ENCODE results near the gene PEX26.
"Not testable (repeated sequence)": the region's sequence is repeated elsewhere in the genome, so short reads cannot be mapped to it uniquely, and the experiment has no call there.

PEX26 gene

DNA sequence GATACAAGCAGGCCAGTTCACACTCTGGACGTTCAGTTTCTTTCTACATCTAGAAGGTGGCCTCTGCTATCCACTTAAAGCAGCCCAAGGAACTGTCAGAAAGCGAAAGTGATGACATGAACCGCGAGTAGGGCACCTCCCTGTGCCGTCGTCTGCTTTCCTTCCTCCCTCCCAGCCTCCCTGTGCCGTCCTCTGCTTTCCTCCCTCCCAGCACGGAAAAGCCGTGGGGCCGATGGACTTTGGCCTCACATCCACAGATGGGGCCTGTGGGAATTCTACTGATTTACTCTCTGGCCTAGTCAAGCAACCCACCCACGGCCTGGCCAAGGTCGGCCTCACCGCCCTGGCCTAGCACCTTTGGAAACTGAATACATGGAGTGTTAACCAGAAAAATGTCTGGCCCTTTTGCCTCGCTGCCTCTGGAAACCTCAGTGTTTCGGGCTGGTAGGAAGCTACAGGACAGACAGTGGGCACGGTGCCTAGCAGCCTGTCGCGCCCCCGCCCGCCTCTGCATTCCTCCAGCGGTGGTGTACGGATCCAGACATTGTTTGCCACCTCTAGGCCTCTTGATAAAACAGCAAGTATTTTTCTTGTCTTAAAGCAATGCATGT is 14.2 kb downstream of the PEX26 start:
- in situ Hi-C loops (cut with MboI; ENCODE audit: low sequenced_read_pairs): no loop called here

DNA sequence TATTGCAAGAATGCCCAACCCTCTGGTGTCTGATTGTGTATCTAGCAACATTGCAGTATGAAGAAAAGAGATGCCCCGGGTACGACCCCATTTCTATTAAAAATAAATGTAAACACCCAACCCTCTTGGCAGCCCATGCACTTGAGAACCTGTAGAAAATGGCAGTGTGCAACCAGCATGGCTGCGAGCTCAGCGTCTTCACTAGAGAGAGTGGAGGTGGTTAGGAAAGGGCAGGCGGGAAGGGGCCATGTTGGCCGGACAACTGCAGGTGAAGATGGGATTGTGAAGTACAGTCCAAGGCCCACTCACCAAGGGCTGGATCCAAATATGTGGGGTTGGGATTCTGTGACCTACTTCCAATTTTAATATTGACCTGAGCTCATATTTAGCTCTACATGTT is 15.9 kb downstream of the PEX26 start:
- in situ Hi-C loops (cut with MboI; ENCODE audit: low sequenced_read_pairs): no loop called here

DNA sequence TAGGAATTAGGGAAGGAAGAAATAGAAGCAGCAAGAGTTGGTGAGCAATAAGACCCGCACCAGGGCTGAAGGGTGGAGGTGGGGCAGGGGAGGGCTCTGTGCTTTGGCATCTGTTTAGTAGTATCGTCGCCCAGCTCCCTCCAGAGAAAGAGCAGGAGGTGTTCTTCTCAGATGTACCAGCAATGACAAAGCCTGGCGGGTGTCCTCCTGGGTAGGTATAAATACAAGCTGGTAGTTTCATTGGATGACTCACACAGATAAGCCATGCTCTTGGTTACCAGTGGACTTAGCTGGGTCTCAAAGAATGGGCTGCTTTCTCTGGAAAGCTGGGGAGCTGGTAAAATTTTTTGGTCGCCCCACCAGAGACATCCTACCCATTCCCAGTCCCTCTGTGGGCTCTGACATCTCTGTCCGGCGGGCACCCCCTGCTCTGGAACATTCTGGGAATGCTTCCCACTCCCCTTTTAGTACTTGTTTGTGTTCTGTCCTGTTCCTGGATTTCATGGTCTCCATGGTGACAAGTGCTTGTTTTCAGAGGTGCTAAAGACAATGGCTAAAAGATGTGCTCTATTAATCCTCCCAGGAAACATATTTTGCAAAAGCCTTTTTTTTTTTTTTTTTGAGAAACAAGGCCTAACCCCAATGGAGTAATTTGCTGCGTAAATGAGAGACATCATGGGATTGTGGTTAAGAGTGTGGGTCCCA is 17.5 kb downstream of the PEX26 start:
- in situ Hi-C loops (cut with MboI; ENCODE audit: low sequenced_read_pairs): no loop called here

DNA sequence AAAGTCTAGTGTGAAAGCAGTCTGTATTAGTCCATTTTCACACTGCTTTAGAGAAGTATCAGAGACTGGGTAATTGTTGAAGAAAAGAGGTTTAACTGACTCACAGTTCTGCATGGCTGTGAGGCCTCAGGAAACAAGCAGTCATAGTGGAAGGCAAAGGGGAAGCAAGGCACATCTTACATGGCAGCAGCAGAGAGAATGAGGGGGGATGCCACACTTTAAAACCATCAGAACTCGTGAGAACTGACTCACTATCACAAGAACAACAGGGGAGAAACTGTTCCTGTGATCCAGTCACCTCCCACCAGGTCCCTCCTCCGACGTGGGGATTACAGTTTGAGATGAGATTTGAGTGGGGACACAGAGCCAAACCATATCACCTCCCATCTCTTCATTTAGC is 19.0 kb downstream of the PEX26 start:
- in situ Hi-C loops (cut with MboI; ENCODE audit: low sequenced_read_pairs): no loop called here

DNA sequence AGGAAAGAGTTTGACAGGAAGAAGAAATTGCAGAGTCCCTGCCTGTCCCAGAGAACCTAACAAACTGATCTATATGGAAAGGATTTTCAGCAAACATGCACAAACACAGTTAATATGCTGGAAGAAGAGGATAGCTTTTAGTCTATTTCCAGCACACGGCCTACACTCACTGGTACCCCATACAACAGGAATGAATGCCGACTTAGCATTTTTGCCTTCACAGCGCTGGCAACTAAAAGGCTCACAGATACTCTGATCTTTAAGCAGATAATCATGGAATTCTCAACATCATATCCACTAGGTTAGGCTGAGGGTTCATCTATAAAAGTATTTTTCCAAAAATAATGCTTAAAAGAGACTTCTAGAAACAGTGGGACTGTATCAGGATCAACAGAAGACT is 23.0 kb downstream of the PEX26 start:
- in situ Hi-C loops (cut with MboI; ENCODE audit: low sequenced_read_pairs): no loop called here

DNA sequence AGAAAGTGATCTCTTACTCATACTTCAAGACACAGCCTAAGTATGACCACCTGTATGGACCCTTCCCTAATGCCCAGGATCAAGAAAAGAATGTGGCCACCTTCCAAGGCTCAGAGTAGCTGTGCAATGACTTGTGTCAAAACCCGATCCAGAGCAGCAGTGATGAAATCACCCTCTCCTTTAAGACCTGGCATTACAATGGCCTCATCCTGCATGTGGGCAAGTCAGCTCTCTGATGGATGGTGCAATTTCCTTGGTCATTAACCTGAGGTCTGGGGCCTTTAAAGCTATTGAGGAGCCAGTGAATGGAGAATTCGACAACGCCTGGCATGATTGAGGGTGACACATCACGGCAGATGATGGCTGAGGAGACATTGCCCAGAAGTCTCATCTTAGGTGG is 23.7 kb downstream of the PEX26 start:
- in situ Hi-C loops (cut with MboI; ENCODE audit: low sequenced_read_pairs): no loop called here

DNA sequence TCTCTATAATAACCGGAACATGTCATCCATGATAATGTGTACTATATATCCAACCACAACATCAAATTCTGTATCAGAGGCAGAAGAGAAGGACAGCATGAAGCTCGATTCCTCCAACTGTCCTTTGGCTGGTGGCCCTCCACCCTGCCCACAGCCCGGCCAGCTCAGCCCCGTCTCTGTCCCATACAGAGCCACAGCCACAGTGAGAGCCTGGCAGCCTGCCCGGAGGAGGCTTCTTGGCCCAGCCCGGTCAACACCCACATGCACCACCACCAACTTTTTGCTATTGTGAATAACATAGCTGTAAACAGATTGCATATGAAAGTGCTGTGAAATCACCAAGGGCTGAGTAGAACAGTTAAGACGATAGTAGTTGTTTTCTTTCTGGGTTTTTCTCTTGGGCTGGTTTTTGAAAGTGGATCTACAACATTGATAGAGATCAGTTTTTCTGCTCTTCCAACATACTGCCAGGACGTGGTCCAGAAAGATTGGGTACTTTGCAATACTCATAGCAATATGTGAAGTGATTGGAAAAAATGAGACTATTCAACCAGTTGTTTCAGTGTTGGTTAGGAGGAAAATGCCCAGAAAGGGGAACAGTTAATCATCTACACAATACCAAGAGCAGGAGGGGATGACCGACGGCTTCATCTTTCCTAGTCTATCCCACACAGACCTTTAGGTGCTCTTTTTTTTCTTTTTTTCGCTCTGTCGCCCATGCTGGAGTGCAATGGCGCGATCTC is 25.9 kb downstream of the PEX26 start:
- in situ Hi-C loops (cut with MboI; ENCODE audit: low sequenced_read_pairs): no loop called here

DNA sequence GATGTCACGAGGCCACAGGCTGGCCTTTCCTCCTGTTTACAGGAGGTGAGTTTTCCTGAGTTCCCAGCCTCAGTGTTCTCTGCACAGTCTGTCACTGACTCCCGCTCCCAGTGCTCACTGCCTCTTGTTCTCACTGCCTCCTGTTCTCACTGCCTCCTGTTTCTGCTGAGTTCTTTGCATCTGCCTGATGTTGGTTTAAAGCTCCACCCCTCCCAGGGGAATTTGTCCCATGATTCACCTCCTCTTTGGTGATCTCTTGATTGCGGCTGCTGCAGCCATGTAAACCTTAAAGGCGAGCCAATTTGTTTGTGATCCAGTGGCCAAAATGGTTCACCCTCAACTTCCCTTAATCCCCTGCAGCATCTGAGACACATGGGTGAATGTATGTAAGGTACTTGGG is 26.8 kb downstream of the PEX26 start:
- in situ Hi-C loops (cut with MboI; ENCODE audit: low sequenced_read_pairs): no loop called here

DNA sequence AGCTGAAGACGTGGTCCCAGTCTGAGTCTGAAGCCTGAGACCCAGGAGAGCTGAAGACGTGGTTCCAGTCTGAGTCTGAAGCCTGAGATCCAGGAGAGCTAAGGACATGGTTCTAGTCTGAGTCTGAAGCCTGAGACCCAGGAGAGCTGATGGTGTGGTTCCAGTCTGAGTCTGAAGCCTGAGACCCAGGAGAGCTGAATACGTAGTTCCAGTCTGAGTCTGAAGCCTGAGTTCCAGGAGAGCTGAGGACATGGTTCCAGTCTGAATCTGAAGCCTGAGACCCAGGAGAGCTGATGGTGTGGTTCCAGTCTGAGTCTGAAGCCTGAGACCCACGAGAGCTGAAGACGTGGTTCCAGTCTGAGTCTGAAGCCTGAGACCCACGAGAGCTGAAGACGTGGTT is 28.2 kb downstream of the PEX26 start:
- in situ Hi-C loops (cut with MboI; ENCODE audit: low sequenced_read_pairs): not testable (repeated sequence)

DNA sequence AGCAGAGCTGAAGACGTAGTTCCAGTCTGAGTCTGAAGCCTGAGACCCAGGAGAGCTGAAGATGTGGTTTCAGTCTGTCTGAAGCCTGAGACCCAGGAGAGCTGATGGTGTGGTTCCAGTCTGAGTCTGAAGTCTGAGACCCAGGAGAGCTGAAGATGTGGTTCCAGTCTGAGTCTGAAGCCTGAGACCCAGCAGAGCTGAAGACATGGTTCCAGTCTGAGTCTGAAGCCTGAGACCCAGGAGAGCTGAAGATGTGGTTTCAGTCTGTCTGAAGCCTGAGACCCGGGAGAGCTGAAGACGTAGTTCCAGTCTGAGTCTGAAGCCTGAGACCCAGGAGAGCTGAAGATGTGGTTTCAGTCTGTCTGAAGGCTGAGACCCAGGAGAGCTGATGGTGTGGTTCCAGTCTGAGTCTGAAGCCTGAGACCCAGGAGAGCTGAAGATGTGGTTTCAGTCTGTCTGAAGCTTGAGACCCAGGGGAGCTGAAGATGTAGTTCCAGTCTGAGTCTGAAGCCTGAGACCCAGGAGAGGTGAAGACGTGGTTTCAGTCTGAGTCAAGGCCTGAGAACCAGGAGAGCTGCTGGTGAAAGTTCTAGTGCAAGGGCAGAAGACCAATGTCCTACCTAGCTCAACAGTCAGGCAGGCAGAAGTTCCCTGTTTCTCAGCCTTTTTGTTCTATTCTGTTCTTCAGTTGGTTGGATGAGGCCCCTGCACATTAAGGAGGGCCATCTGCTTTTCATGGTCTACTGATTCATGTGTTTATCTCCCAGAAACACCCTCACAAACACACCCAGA is 29.0 kb downstream of the PEX26 start:
- in situ Hi-C loops (cut with MboI; ENCODE audit: low sequenced_read_pairs): not testable (repeated sequence)

DNA sequence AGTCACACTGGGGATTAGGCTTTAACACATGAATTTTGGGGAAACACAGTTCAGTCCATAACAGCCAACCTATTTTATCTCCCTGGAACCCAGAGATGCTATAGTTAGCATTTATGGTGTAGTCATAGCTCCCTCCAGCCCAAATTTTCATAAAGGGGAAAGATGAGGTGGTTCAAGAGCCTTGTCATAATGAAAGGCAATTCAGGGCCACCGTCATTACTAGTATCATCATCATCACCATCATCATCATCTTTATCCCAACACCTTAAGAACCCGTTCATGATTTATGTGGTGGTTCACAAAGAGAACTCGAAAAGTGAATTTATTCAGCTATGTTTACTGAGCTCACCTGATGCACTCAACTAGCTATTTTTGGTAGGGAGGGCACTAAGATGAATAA is 30.4 kb downstream of the PEX26 start:
- in situ Hi-C loops (cut with MboI; ENCODE audit: low sequenced_read_pairs): no loop called here

DNA sequence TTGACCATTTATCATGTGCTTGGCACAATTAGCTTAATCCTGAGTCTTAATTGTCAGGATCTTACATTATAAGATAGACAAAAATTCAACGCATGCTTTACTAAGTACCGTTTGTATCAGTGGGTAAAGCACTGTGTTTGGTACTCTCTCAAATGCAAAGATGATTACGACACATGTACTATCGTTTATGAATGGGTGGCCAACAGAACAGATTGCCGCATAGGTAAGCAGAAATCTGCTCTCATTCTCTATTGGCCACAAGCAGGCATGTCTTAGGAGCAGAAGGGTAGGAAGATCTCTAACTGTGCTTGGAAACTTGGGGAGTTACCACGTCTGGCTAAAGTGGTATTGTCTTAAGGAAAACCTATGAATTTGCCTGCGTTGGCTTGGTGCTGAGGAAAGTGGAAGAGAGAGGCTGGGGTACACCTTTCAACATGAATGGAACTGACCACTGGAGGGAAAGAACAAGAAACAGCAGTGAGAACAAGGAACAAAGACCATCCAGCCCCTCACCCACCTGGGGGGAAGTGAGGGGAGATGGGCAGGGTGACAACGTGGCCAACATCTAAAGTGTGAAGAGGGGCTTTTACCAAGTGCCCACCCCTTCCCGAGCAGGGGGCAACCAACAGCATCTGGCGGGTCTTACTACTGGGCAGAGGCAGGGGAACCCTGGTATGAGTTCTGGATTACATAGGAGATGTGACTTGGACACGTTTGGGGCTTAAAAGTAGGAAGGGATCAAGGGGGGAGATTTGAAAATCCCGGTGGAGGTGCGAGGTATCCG is 31.8 kb downstream of the PEX26 start:
- in situ Hi-C loops (cut with MboI; ENCODE audit: low sequenced_read_pairs): no loop called here

DNA sequence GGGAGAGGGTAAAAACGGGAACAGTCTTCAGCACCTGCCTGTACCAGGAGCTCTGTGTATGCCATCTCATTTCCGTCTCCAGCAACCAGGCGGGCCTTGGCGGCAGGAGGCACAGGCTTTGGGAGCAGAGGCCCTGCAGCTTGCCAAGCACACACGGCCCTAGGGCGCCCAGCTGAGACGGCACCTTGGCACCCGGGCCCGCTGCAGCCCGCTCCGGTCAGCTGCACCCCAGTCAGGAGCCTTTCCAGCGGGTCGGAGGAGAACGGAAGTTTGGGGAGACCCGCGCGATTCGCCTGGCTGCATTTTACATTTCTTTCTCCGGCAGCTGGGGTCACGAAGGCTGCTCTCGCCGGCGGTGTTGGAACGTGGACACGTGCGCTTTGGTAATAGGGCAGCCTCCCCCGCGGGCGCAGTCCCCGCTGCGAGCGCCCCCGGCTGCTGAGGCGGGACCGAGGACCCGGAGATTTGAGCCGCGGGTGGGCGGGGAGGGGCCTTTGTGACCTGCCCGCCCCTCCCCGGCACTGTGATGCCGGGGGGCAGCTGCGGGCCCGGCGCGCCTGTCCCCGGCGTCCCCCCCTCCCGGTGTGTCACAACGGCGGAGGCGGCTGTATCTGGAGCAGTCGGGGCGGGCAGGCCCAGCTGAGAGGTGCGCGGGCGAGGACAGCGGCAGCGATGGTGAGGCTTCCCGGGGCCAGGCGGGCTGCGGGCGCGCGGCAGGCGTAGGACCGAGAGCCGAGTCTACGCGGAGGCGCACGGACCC is 32.6 kb downstream of the PEX26 start, which contains the start of gene TUBA8:
Gene TUBA8 (plus strand): TSS at position 616 of the 760 bp plus-strand sequence. CDS start 57 bp downstream, at position 673.
- in situ Hi-C loops (cut with MboI; ENCODE audit: low sequenced_read_pairs): no loop called here

DNA sequence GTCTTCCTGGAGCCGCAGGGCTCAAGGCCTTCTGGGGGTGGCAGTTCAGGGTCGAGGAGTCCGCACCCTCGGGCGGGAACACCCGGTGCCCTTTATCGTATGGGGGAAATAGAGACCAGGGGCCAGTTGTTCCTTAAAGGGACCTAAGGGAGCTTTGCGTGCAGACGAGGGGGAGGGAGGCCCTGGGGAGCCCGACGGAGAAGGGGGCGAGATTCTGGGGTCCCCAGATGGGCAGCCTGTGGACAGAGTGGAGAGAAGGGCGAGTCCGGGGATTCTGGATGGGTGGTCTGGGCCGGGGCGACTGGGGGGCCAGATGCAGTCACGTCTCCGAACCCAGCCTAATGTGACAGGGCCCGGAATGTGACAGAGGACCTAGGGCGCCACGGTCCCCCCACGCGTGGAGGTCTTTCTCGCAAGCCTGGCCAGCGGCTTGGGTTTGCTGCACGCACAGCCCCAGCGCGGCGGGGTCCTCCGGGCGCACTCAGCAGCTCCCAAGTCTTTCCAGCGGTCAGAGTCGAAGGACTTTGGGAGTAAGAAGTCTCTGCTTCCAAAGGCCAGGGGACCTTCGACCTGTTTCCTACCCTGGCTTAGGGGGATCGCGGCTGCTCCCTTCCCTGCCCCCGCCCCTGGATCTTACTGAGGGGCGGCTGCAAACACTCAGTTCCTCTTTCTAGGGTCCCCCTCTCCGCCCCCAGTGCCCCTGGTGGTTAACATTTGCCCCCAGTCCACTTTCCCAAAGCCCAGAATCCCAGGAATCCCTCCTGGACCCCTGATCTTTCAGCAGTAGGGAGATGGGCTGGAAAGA is 33.4 kb downstream of the PEX26 start:
- in situ Hi-C loops (cut with MboI; ENCODE audit: low sequenced_read_pairs): no loop called here

DNA sequence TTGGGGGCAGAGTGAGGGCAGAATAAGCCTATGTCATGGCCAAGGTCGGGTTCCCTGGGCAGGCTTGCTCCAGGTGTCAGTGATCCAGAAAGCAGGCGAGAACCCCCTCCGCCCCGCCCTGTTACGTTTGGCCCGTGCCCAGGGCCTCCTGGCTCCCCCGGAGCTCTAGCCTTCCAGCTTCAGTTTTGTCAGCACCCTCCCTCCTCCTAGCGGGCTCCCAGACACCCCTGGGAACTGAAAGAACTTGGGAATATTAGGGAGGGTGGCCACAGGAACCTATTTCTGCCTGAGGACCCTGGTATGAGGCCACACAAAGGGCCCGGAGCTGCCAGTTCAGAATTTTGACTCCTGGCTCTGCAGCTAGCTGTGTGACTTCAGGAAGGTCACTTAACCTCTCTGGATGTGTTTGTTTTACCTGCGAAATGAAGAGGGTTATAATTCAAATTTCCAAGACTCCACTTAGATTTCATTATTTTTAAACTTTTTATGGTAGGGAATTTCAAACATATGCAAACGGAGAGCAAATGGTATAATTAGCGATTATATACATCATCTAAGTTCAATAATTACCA is 34.1 kb downstream of the PEX26 start:
- in situ Hi-C loops (cut with MboI; ENCODE audit: low sequenced_read_pairs): no loop called here

DNA sequence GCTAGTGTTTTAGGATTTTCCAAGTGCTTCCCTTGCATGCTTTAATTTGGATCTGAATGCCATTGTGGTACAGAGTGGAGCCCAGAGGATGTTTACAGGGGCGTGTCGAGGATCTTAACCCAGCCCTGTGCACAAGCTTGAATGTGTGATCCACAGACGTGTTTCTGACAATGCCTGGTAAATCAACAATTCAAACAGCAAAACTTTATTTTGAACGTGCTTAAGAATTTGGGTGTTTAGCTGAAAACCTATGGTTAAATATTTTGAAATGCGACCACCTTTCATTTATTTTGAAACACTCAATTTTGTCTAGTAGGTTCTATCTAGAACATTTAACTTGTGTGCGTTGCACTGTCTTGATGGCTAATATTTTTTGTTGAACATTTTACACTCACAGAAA is 34.6 kb downstream of the PEX26 start:
- in situ Hi-C loops (cut with MboI; ENCODE audit: low sequenced_read_pairs): no loop called here

DNA sequence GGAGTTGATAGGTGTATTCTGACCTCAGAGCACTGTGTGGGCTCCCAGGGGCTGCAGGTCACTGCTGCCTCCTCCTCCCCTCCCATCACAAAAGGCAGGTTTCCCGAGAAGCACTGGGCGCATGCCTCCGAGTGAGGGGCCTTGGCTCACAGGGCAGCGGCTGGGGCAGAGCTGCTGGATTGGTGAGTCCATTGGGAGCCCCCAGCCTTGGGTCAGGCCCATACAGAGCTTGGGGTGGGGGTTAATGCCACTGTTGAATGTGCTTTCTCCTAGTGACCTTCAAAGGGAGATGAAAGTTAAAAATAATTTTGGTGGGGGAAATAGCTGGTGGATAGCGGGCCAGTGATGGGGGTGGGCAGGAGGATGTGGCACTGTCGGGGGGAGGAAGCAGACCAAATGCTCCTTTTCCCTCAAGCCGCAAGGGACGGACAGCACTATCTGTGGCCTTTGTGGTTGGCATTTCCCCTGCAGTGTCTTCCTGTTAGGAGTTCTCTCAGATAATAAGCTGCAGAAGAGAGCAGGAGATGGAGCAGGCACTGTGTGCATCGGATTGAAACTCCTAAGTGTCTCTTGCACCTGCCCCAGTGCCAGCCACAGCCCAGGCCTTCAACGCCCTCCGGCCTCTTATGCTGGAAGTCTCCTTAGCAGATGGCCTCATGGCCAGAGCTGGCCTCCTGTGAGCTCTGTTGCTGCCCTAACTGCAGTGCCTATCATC is 36.0 kb downstream of the PEX26 start:
- in situ Hi-C loops (cut with MboI; ENCODE audit: low sequenced_read_pairs): no loop called here

DNA sequence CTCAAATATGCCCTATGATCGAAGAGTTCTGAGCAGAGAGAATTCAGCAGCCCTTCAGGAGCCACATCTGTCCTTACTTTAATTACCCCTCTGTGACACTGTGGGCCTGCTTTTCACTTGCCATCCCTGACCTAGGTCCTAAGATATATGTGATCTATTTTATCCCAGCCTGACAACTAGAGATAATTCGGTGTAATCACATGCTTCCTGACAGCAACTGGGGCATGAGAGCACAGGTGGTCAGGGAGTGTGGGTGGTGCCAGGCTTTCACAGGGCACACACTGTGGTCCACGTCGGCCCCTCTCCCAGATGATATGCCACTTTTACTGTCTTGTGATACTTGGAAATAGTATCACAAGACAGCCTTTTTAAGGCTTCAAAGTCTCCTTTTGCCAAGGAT is 36.7 kb downstream of the PEX26 start:
- in situ Hi-C loops (cut with MboI; ENCODE audit: low sequenced_read_pairs): no loop called here
